H1 (cell line): ENCODE data around the gene TNNI2. TPM values are rescaled to one million over a fixed set of nuclear protein-coding genes. Genes with fewer than 3 reads are reported as not detected.

ENCODE experiments used
- CTCF ChIA-PET: fragments of 300-600 bp; sonication (Branson Sonifier 250); formaldehyde crosslinking; loops from one replicate; lab custom pipeline; 2021; ENCODE audit not compliant: partially characterized antibody; lab: Charles Lee
- POLR2A ChIA-PET: fragments of 300-600 bp; sonication (Branson Sonifier 250); formaldehyde crosslinking; loops from one replicate; lab custom pipeline; 2021; ENCODE audit warnings: inconsistent platforms; ENCODE audit not compliant: partially characterized antibody; lab: Charles Lee
- DNase-seq, 2 experiments: peaks; one replicate each; pipeline versions ENCODE4 v3.0.0 to v3.0.0-alpha.2; 2010 to 2022; ENCODE audit warnings: low spot score in 2 of 2, low read depth in 1 of 2, mixed read lengths in 1 of 2
- FAIRE-seq: peaks from 2 replicates; lab custom pipeline; 2011; peaks lifted over from hg19 to GRCh38; lab: Jason Lieb, UNC
- H2AFZ ChIP-seq: 2 replicates; pipeline ENCODE4 v1.8.1; 2012; ENCODE audit warnings: low read length, inconsistent platforms
- H2AK5ac ChIP-seq: 2 replicates; pipeline ENCODE4 v1.6.1; 2013; ENCODE audit warnings: low read depth, low read length
- H2BK120ac ChIP-seq: replicated peaks from 2 replicates; pipeline ENCODE3; 2013; ENCODE audit warnings: low read depth, low read length, inconsistent platforms
- H2BK12ac ChIP-seq: 2 replicates; pipeline ENCODE4 v1.6.1; 2013; ENCODE audit warnings: low read depth, low read length
- H2BK15ac ChIP-seq: 2 replicates; pipeline ENCODE4 v1.6.1; 2013; ENCODE audit warnings: low read length
- H2BK20ac ChIP-seq: 2 replicates; pipeline ENCODE4 v1.6.1; 2013; ENCODE audit warnings: low read length
- H2BK5ac ChIP-seq: 2 replicates; pipeline ENCODE4 v1.6.1; 2013; ENCODE audit warnings: low read depth, low read length
- H3K14ac ChIP-seq: 2 replicates; pipeline ENCODE4 v1.6.1; 2013; ENCODE audit warnings: inconsistent platforms; ENCODE audit not compliant: insufficient read length
- H3K18ac ChIP-seq: 2 replicates; pipeline ENCODE4 v1.6.1; 2013; ENCODE audit warnings: low read length; ENCODE audit errors: extremely low read depth
- H3K23ac ChIP-seq: 2 replicates; pipeline ENCODE4 v1.6.1; 2013; ENCODE audit warnings: inconsistent platforms; ENCODE audit not compliant: insufficient read length
- H3K23me2 ChIP-seq: 2 replicates; pipeline ENCODE4 v1.6.1; 2013; ENCODE audit warnings: low read depth, low read length
- H3K27ac ChIP-seq: 2 replicates; pipeline ENCODE4 v1.6.1; 2011; ENCODE audit warnings: low read depth, low read length, inconsistent platforms
- H3K27me3 ChIP-seq, 4 experiments: replicated peaks in 1 of 4; 1 replicate in 1 of 4; 2 replicates in 3 of 4; pipeline versions ENCODE4 v1.6.1 to v1.8.1; 2011 to 2013; ENCODE audit warnings: low read length in 3 of 4, mild to moderate bottlenecking in 3 of 4, inconsistent platforms in 2 of 4, mixed read lengths in 2 of 4, moderate library complexity in 1 of 4; ENCODE audit not compliant: control insufficient read depth in 3 of 4, insufficient read depth in 3 of 4; ENCODE audit errors: extremely low read depth in 1 of 4
- H3K36me3 ChIP-seq, 4 experiments: 2 replicates each; pipeline versions ENCODE4 v1.6.1 to v1.8.1; 2011 to 2013; ENCODE audit warnings: mild to moderate bottlenecking in 4 of 4, low read length in 3 of 4, moderate library complexity in 2 of 4, control low read depth in 1 of 4, inconsistent platforms in 1 of 4; ENCODE audit not compliant: insufficient read depth in 4 of 4, control insufficient read depth in 2 of 4
- H3K4ac ChIP-seq: replicated peaks from 2 replicates; pipeline ENCODE3; 2013; ENCODE audit warnings: low read length, low read depth, mixed read lengths, inconsistent platforms; ENCODE audit not compliant: insufficient read length
- H3K4me1 ChIP-seq, 4 experiments: replicated peaks in 1 of 4; 1 replicate in 1 of 4; 2 replicates in 3 of 4; pipeline versions ENCODE4 v1.6.1 to v1.8.1; 2011 to 2013; ENCODE audit warnings: low read length in 3 of 4, inconsistent platforms in 2 of 4, mixed read lengths in 1 of 4; ENCODE audit not compliant: insufficient read depth in 4 of 4, control insufficient read depth in 3 of 4
- H3K4me2 ChIP-seq, 2 experiments: 2 replicates each; pipeline versions ENCODE4 v1.6.1 to v1.8.1; 2011 to 2013; ENCODE audit warnings: low read depth in 2 of 2, low read length in 2 of 2, control low read depth in 1 of 2, inconsistent platforms in 1 of 2, mild to moderate bottlenecking in 1 of 2; ENCODE audit not compliant: insufficient read depth in 1 of 2
- H3K4me3 ChIP-seq, 4 experiments: fragments of 200-600, 300-600 bp in 1 of 4; sonication (generic), shearing (Covaris generic), sonication (Bioruptor Twin) in 1 of 4; 2 replicates each; pipeline versions ENCODE4 v1.5.1 to v1.8.1; 2011 to 2016; ENCODE audit warnings: low read length in 4 of 4, low read depth in 3 of 4, control low read depth in 2 of 4, inconsistent platforms in 2 of 4, mild to moderate bottlenecking in 2 of 4, mixed read lengths in 1 of 4, moderate library complexity in 1 of 4; ENCODE audit not compliant: insufficient read depth in 2 of 4; ENCODE audit errors: extremely low read depth in 1 of 4
- H3K56ac ChIP-seq: replicated peaks from 2 replicates; pipeline ENCODE3; 2013; ENCODE audit warnings: low read depth, mild to moderate bottlenecking, mixed read lengths, low read length, inconsistent platforms; ENCODE audit not compliant: insufficient read length
- H3K79me1 ChIP-seq: 2 replicates; pipeline ENCODE4 v1.6.1; 2013; ENCODE audit warnings: low read depth, low read length, control low read depth
- H3K79me2 ChIP-seq, 2 experiments: 2 replicates each; pipeline versions ENCODE4 v1.6.1 to v1.8.1; 2012 to 2013; ENCODE audit warnings: low read length in 2 of 2, mild to moderate bottlenecking in 2 of 2, inconsistent platforms in 1 of 2; ENCODE audit not compliant: insufficient read depth in 2 of 2, control insufficient read depth in 1 of 2
- H3K9ac ChIP-seq, 4 experiments: replicated peaks in 1 of 4; 1 replicate in 1 of 4; 2 replicates in 3 of 4; pipeline versions ENCODE4 v1.6.1 to v1.8.1; 2011 to 2013; ENCODE audit warnings: low read depth in 3 of 4, low read length in 3 of 4, control low read depth in 2 of 4, mild to moderate bottlenecking in 2 of 4, moderate library complexity in 2 of 4, inconsistent platforms in 1 of 4; ENCODE audit errors: extremely low read depth in 1 of 4
- H3K9me3 ChIP-seq, 2 experiments: 2 replicates each; pipeline versions ENCODE4 v1.6.1 to v1.8.1; 2012 to 2013; ENCODE audit warnings: mild to moderate bottlenecking in 2 of 2, moderate library complexity in 2 of 2, control low read depth in 1 of 2, inconsistent platforms in 1 of 2, low read depth in 1 of 2, low read length in 1 of 2, mixed read lengths in 1 of 2; ENCODE audit not compliant: insufficient read depth in 2 of 2
- H4K20me1 ChIP-seq, 2 experiments: replicated peaks in 1 of 2; 2 replicates each; pipeline versions ENCODE3 to v1.8.1; 2011 to 2013; ENCODE audit warnings: inconsistent platforms in 2 of 2, low read length in 2 of 2, mild to moderate bottlenecking in 1 of 2; ENCODE audit not compliant: insufficient read depth in 2 of 2, control insufficient read depth in 1 of 2
- H4K5ac ChIP-seq: 2 replicates; pipeline ENCODE4 v1.6.1; 2013; ENCODE audit warnings: low read length, low read depth, mixed read lengths, inconsistent platforms; ENCODE audit not compliant: insufficient read length
- H4K8ac ChIP-seq: 2 replicates; pipeline ENCODE4 v1.8.0; 2013; ENCODE audit warnings: mild to moderate bottlenecking, moderate library complexity, low read length, inconsistent platforms; ENCODE audit not compliant: insufficient read depth; ENCODE audit errors: extremely low read depth
- H4K91ac ChIP-seq: replicated peaks from 2 replicates; pipeline ENCODE3; 2013; ENCODE audit warnings: low read length, mixed read lengths, inconsistent platforms; ENCODE audit not compliant: insufficient read length
- BCL11A ChIP-seq, 2 experiments: IDR thresholded peaks; one replicate each; pipeline ENCODE4 v1.6.1; 2011; ENCODE audit warnings: low read depth in 2 of 2, low read length in 2 of 2, mild to moderate bottlenecking in 2 of 2
- EZH2 ChIP-seq: fragments of 200-600 bp; sonication (generic); IDR thresholded peaks from 2 replicates; pipeline ENCODE4 v1.7.1; 2012; ENCODE audit warnings: low read depth, mild to moderate bottlenecking, moderate library complexity, low read length, inconsistent platforms; ENCODE audit not compliant: severe bottlenecking
- KDM4A ChIP-seq: IDR thresholded peaks from one replicate; pipeline ENCODE4 v1.7.1; 2012; ENCODE audit warnings: low read depth, mild to moderate bottlenecking, moderate library complexity, low read length, inconsistent platforms; ENCODE audit not compliant: severe bottlenecking
- NANOG ChIP-seq: IDR thresholded peaks from 2 replicates; pipeline ENCODE4 v1.6.1; 2011; ENCODE audit warnings: low read length, low read depth, mild to moderate bottlenecking, inconsistent platforms; ENCODE audit not compliant: insufficient read depth, poor library complexity, severe bottlenecking
- POLR2A ChIP-seq, 2 experiments: IDR thresholded peaks; 1 replicate in 1 of 2; 2 replicates in 1 of 2; pipeline ENCODE4 v1.6.1; 2011; ENCODE audit warnings: low read depth in 2 of 2, low read length in 2 of 2, mild to moderate bottlenecking in 2 of 2; ENCODE audit errors: control extremely low read depth in 1 of 2
- RAD21 ChIP-seq, 2 experiments: IDR thresholded peaks in 1 of 2; conservative IDR thresholded peaks in 1 of 2; 2 replicates each; pipeline ENCODE4 v1.6.1; 2011; ENCODE audit warnings: low read depth in 2 of 2, low read length in 2 of 2, improper control_type of control experiment in 1 of 2, inconsistent platforms in 1 of 2, mild to moderate bottlenecking in 1 of 2, moderate library complexity in 1 of 2
- RNF2 ChIP-seq: fragments of 200-900, 300-1000 bp; sonication (generic); IDR thresholded peaks from 2 replicates; pipeline ENCODE4 v1.7.1; 2016; ENCODE audit warnings: borderline replicate concordance, low read depth, mild to moderate bottlenecking, antibody characterized with exemption, low read length; ENCODE audit not compliant: poor library complexity, severe bottlenecking; ENCODE audit errors: missing control alignments
- SIN3A ChIP-seq, 2 experiments: IDR thresholded peaks in 1 of 2; conservative IDR thresholded peaks in 1 of 2; 2 replicates each; pipeline ENCODE4 v1.6.1; 2011 to 2012; ENCODE audit warnings: low read length in 2 of 2, improper control_type of control experiment in 1 of 2, low read depth in 1 of 2, mild to moderate bottlenecking in 1 of 2
- TAF1 ChIP-seq: IDR thresholded peaks from 2 replicates; pipeline ENCODE4 v1.6.1; 2011; ENCODE audit warnings: mild to moderate bottlenecking, low read depth, low read length
- WGBS, 2 experiments: shearing (Covaris generic) in 1 of 2; methylation state at CpG; one replicate each; pipeline versions ENCODE4 v1.1.6 to v1.1.7; 2013 to 2015; ENCODE audit warnings: low lambda C conversion rate in 2 of 2, mixed read lengths in 2 of 2, inconsistent platforms in 1 of 2, low coverage in 1 of 2, missing lambda C conversion rate in 1 of 2; ENCODE audit not compliant: insufficient replicate concordance in 2 of 2, insufficient coverage in 1 of 2, insufficient read length in 1 of 2; ENCODE audit errors: extremely low coverage in 1 of 2, missing lambda C conversion rate in 1 of 2; 5-methylcytosine and 5-hydroxymethylcytosine counted together
- polyA plus RNA-seq, 7 experiments: library from polyadenylated mRNA; depleted of rRNA in 3 of 7; stranded (reverse) in 5 of 7; unstranded in 2 of 7; fragments of >200 nt in 5 of 7; fragments of 200-250 nt in 2 of 7; gene quantifications; 1 replicate in 5 of 7; 2 replicates in 1 of 7; 4 replicates in 1 of 7; pipeline versions ENCODE4 v1.2.1 to v1.2.3, GENCODE V29; 2011 to 2013; ENCODE audit warnings: missing spikeins in 2 of 7, mixed read lengths in 2 of 7
- total RNA-seq: library from RNA; stranded (reverse); fragmentation: NEBNext Ultra II Directional; extraction: Animal tissue kit (Norgen Biotek cat#: 25700); gene quantifications from 2 replicates; pipeline ENCODE4 v1.2.1, GENCODE V29; 2021

TNNI2 gene
- total and polyA plus RNA-seq, 2 of the 8 experiments (the other 6 are each of a cell fraction or from before 2014, with no cell fraction given), result not detected

GRCh38 chr11:1792461-1792860 is 46.3 kb upstream of the TNNI2 start:
- no peaks in the 10 kb centered on the region for H3K4me1 ChIP-seq
- H3K4ac ChIP-seq, result no peak overlapping the region
- no peak overlapping the region for H2AK5ac ChIP-seq
- no peaks in the 10 kb centered on the region for H3K79me1 ChIP-seq
- no peaks in the 10 kb centered on the region for H3K79me2 ChIP-seq
- TF ChIP-seq NANOG, result no peak
- no peak for TF ChIP-seq RAD21 (IDR thresholded peaks at IDR 0.05 in 1 of 2, conservative IDR thresholded peaks at IDR 0.05 in 1 of 2; ENCODE audit: low read depth in 2 of 2, low read length in 2 of 2)
- no peak for TF ChIP-seq KDM4A
- TF ChIP-seq TAF1, result no peak
- no peak for TF ChIP-seq SIN3A (conservative IDR thresholded peaks at IDR 0.05 in 1 of 2, IDR thresholded peaks at IDR 0.05 in 1 of 2; ENCODE audit: low read depth in 1 of 2, low read length in 2 of 2)
- no peak for TF ChIP-seq BCL11A (IDR thresholded peaks at IDR 0.05; ENCODE audit: low read depth in 2 of 2, low read length in 2 of 2)
- no peak for TF ChIP-seq EZH2
- TF ChIP-seq RNF2, result no peak
- TF ChIP-seq POLR2A (IDR thresholded peaks at IDR 0.05; ENCODE audit: control extremely low read depth in 1 of 2, low read depth in 2 of 2, low read length in 2 of 2), result no peak
- no peak overlapping the region for H4K8ac ChIP-seq
- no peak overlapping the region for H3K27ac ChIP-seq
- no peak overlapping the region for H2BK12ac ChIP-seq
- ChIA-PET POLR2A (no interaction called here), CTCF (interaction anchor here (1.0 to 3.7 kb wide), 4 partner anchors 19 to 140 kb away, joined by 3 to 11 read pairs (median 4); no protein-coding TSS in a partner anchor)
- H4K91ac ChIP-seq, result no peak overlapping the region
- H3K9ac ChIP-seq, result no peak overlapping the region
- H3K14ac ChIP-seq, result no peak overlapping the region
- H3K4me2 ChIP-seq, result no peak overlapping the region
- no peak overlapping the region for H2BK15ac ChIP-seq
- no peak overlapping the region for H3K4me3 ChIP-seq
- WGBS, 2 experiments, result 93% methylated on average over 12 of the region's 12 CpGs; no CpG with 5 or more reads in 1 of the 2 experiments
- H3K23me2 ChIP-seq, result no peaks in the 10 kb centered on the region; the same call in 1 of the 2 replicates
- peaks cover 0 to 3% (median 1%) of the 10 kb centered on the region in 4 experiments; a peak in 2 of 7 replicates for H3K27me3 ChIP-seq
- H4K5ac ChIP-seq, result no peak overlapping the region
- DNase-seq (no peak), FAIRE-seq (no peak)
- H3K18ac ChIP-seq, result no peak overlapping the region
- H2BK120ac ChIP-seq, result no peak overlapping the region
- no peak overlapping the region for H3K23ac ChIP-seq
- no peaks in the 10 kb centered on the region for H4K20me1 ChIP-seq
- H2BK5ac ChIP-seq, result no peak overlapping the region
- no peaks in the 10 kb centered on the region for H3K36me3 ChIP-seq
- no peak overlapping the region for H2BK20ac ChIP-seq
- H3K56ac ChIP-seq, result no peak overlapping the region
- no peaks in the 10 kb centered on the region for H3K9me3 ChIP-seq
- H2AFZ ChIP-seq, result no peak overlapping the region
